B cell (primary cell): Measurements from ENCODE around the gene KCNQ5.

Source experiments
- EZH2 ChIP-seq: IDR thresholded peaks from 2 replicates; pipeline ENCODE4 v1.6.1; 2012; ENCODE audit warnings: borderline replicate concordance, low read depth, mild to moderate bottlenecking, moderate library complexity, low read length; ENCODE audit not compliant: insufficient read depth, poor library complexity, severe bottlenecking
- TF ChIP-seq, protein P1 (sequence below): fragments of 200-600 bp; IDR thresholded peaks from one replicate; pipeline ENCODE4 v1.8.0; 2022; ENCODE audit warnings: antibody characterized with exemption, mild to moderate bottlenecking

DNA sequence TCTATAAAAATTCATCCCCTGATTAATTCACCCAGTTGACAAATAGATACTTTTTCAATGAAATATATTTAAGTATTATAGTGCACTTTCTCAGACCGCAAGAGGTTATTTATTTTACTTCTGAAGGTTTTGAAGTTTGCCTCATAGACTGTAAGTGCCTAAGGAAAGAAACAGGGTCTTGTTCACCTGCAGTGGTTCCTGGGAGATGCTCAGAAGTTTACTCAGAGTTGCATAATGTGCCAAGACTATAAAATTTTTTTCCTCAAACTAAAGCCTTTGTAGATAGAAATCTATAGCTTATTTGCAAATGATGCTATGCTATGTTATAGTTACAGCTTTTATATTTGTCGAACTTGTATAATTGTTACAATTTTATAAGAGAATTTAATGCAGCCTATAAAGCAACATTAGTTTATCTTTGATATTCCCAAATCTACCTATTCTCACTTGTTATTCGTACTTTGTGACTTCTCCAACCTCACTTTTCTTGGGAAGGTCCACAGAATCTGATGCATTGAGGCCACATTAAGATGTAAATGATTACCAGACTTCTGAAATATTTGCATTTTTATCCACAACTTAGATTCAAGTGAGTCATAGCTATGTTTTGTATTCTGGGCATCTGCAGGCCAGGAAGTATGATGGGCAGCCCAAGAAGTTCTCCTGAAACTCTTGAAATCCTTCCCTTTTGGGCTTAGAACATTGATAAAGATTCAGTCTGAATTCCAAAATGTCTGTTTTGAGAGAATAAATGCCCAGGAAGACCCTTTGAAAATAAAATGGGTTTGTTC lies 35.7 kb downstream of the KCNQ5 start:
- TF ChIP-seq, protein P1, sequence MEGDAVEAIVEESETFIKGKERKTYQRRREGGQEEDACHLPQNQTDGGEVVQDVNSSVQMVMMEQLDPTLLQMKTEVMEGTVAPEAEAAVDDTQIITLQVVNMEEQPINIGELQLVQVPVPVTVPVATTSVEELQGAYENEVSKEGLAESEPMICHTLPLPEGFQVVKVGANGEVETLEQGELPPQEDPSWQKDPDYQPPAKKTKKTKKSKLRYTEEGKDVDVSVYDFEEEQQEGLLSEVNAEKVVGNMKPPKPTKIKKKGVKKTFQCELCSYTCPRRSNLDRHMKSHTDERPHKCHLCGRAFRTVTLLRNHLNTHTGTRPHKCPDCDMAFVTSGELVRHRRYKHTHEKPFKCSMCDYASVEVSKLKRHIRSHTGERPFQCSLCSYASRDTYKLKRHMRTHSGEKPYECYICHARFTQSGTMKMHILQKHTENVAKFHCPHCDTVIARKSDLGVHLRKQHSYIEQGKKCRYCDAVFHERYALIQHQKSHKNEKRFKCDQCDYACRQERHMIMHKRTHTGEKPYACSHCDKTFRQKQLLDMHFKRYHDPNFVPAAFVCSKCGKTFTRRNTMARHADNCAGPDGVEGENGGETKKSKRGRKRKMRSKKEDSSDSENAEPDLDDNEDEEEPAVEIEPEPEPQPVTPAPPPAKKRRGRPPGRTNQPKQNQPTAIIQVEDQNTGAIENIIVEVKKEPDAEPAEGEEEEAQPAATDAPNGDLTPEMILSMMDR = no peak
- TF ChIP-seq EZH2 = no peak
